GM19025 (cell line): ENCODE results near the gene FCHO1.
"Not testable (repeated sequence)": the region's sequence is repeated elsewhere in the genome, so short reads cannot be mapped to it uniquely, and the experiment has no call there.

Experiments used
- ATAC-seq: cut with Tn5 transposase; IDR thresholded peaks from one replicate; pipeline ENCODE4 v1.9.1; 2021; ENCODE audit warnings: mild to moderate bottlenecking, low read depth, moderate library complexity; ENCODE audit not compliant: unreplicated experiment

Gene FCHO1

DNA sequence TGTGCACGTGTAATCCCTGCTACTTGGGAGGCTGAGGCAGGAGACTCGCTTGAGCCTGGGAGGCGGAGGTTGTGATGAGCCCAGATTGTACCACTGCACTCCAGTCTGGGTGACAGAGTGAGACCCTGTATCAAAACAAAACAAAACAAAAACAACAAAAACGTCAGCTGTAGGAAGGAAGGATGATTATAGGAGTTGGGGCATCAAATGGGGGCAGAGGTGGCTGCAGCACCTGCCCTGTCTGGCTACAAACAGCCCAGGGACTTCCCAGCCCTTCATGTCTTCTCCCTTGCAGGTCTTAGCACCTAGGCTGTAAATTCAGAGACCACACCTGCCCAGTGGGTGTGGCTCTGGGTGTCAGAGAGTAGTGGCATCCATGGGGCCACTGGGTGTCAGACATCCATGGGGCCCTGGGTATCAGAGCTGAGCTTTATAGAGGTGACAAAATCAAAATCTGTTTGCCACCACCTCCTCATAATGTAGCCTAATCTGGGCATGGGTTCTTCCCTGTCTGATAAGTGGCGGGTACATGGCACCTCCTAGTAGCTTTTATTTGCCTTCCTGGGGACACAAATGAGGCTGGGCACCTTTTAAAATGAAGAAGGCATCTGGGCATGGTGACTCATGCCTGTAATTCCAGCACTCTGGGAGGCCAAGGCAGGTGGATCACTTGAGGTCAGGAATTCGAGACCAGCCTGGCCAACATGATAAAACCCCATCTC, 38.9 kb downstream of the FCHO1 start:
- ATAC-seq, result no peak

DNA sequence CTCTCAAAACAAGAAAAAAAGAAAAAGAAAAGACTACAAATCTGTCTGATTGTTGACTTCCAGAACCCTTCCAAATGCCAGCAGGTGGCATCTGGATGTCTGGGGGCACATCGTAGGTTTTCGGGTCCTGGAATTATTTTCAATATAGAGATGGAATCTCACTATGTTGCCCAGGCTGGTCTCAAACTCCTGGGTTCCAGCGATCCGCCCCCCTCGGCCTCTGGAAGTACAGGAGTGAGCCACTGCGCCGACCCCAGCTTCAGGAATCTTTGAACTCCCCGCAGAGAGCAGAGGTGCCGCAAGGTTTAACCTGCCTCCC, 43.1 kb downstream of the FCHO1 start:
- ATAC-seq, result no peak

DNA sequence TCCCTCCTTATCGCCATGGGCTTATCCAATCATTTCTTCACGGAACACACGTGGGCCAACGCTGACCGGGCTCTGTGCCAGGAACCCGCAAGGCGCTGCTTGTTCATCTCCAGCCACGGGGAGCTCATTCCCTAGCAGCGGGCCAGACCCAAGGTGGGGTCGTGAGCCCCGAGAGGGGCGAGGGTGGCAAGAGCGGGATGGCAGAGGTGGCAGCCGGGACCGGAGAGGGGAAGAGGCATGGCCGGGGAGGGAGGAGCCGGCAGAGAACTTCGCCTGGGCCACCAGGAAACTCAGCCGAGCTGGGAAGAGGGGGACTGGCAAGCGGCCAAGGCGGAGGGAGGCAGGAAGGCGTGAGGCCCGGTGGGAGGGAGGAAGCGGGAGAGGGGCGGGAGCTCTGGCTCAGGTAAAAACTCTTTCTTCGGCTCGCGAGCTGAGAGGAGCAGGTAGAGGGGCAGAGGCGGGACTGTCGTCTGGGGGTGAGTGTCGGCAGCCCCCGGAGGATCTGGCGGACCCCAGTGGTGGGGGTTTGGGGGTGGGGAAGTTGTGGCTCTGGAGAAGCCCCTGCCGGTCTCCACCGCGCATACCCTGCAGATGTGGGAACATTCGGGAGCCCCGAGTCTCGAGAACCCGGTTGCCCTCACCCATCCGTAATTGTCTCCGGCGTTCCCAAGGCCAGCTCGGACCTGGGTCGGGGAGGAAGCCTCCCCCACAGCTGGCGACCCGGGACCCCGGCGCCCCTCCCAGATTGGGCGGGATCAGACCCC, 43.6 kb downstream of the FCHO1 start, which contains the start of gene B3GNT3:
Gene B3GNT3, plus strand, starts transcription at position 408 of the 764 bp plus-strand sequence. CDS start 12,670 bp downstream, outside the sequence.
- no peak for ATAC-seq

DNA sequence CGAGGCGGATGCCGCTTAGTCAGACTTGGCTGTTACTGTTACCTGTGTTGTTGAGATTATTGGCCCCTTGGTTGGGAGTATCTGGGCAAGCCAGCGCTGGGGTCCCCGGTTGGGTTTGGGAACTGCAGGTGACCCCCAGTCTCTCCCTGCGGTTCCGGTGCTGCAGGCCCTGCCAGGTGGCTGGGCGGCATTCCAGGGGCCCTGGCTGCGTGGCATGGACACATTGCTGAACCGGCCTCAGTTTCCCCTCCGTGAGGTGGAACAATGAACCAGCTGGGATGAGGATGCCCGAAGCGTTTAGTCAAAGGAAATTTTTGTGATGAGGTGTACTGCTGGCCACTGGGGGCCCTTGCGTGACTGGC, 44.2 kb downstream of the FCHO1 start:
- ATAC-seq, result no peak

DNA sequence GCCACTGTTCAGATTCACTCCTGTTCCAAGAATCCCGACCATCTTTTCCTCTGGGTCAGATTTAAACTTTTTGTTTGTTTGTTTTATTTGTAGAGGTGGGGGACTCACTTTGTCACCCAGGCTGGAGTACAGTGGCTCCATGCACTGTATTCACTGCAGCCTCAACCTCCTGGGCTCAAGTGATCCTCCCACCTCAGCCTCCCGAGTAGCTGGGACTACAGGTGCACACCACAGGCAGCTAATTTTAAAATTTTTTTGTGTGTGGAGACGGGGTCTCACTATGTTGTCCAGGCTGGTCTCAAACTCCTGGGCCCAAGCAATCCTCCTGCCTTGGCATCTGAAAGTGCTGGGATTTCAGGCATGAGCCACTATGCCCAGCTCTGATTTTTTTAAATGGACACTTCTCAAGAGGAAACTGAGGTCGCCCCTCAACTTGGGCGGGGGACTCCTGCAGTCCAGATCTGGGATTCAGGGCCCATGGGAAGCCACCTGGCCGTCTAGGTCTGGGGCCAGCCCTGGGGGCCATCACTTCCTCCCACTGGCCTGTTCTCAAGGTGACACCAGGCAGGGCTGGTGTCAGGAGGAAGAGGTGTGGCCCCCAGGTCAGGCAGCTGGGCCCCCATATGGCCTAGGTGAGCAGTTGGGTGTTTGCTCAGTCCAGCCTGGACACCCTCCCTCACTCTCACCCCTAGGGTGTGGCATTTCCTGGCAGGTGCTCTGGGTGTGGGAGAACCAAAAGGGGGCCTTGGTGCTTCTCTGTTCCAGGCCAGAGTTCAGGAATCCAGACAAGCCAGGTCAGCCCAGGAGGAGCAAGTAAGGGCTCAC, 44.9 kb downstream of the FCHO1 start:
- no peak for ATAC-seq

DNA sequence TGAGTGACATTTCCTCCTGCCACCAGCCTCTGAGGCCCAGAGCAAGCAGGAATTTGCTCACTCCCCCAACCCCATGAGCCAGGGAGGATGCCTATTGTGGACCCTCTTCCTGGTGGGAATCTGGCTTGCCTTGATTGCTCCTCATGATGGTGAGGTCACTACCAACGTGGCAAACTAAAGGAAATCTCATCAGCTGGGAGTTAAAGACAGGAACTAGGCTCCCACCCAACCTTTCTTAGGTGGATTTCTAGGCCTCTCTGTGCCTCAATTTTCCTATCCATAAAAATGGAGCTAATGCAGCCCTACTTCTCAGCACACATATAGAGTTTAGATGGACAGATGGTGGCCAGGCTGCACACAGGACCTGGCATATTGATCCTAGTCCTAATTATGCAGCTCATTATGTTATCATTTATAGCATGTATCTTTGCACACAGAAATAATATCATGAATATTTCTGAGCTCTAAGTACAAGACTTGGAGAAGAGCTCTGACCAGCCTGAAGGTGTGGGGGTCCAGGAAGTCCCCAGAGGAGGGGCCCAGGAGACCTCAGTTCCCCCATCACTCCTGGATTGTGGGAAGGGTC, 45.7 kb downstream of the FCHO1 start:
- ATAC-seq, result no peak

DNA sequence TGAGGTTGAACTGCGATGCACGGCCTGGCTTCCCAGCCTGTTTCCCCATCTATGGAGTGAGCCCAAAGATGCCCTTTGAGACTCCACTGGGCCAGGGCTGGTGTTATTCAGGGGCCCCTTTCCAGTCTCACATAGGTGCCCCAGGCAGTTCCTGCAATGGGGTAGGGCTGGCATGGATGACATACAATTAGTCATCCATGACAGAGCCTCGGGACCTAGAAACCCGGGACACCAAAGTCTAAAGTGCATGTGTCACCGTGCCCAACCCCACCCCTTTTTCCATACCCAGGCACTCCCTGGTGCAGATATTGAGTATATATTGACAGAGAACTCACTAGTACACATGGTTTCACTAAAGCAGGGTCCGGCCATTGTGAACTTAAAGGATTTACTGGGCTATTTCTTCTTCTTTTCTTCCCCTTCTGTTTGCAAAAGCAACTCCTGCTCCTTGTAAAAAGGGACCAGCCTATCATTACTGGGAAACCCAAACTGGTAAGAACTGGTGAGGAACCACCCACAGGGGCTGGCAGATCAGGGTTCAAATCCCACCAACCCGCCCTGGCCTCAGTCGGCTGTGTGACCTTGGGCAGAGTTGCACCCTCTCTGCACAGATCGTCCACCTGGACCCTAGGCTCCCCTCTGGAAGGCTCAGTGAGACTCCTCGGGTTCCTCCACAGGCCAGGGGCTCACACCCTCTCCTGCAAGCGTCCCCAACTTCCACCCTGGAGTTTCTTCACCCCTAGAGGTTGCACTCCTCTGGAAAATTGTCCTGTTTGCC, 46.3 kb downstream of the FCHO1 start:
- ATAC-seq, result no peak

DNA sequence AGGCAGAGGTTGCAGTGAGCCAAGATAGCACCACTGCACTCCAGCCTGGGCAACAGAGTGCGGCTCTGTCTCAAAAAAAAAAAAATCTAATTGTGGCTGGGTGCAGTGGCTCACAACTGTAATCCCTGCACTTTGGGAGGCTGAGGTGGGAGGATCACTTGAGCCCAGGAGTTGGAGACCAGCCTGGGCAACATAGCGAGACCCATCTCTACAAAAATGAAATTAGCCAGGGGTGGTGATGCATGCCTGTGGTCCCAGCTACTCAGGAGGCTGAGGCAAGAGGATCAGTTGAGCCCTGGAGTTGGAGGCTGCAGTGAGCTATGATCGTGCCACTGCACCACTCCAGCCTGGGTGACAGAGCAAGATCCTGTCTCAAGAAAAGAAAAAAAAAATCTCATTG, 47.3 kb downstream of the FCHO1 start:
- ATAC-seq, result not testable (repeated sequence)

DNA sequence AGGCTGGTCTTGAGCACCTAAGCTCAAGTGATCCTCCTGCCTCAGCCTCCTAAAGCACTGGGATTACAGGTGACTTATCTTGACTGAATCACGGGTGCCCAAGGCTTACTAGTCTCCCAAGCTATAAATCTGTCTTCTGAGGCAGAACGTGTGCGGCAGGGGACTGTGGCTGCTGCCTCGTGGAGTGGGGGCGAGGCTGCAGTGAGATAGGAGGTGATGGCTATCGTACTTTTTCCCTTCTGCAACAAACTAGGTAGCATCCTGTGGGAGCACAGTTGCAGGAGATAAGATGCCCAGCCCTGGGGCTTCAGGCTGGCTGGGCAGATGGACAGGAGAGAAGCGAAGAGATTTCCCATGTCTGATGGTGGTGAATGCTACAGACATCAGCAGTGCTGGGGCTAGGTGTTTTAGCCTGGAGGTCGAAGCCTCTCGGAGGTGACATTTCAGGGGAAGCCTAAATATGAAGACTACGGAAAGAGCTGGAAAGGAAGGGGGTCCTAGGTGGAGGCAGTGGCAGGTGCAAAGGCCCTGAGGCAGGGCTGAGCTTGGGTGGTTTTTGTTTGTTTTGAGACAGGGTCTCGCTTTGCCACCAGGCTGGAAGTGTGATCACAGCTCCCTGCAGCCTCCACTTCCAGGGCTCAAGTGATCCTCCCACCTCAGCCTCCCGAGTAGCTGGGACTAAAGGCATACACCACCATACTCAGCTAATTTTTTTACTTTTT, 51.0 kb downstream of the FCHO1 start:
- no peak for ATAC-seq

DNA sequence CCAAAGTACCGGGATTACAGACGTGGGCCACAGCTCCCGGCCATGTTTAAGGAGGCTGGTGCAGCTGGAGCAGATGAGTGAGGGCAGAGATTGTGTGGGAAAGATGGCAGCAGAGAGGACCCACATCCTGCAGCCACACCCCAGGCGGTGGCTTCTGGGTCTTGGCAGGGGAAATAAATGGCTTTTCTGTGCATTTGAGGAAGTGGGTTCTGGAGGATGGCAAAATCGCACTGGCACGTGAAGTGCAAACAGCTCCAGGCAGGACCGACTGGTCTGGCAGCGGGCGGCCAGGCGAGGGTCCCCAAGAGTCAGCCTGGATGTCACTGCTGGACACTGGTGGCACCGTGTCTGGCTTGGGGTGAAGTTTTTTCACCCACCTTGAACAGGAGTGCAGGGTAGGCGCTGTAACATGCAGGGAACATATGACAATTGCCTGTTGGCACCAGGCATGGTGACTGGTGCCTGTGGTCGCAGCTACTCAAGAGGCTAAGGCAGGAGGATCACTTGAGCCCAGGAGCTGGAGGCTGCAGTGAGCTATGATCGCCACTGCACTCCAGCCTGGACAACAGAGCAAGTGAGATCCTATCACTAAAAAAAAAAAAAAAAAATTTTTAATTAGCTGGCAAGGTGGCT, 52.1 kb downstream of the FCHO1 start:
- no peak for ATAC-seq

DNA sequence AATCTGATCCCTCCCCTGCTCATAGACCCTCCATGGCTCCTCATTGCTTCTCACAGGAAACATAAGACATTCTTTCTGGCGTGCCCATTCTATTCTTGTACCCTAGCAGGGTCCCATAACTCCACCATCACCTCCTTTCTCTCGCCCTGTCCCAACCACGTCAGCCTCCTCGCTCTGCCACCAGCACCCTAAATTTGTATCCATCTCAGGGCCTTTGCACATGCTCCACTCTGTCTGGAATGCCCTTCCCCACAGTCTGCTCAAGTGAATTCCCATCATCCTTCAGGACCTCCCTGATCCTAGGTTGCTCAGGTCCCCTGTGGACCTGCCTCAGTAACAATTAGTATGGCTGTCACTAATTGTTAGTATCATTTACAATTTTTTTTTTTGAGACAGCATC, 54.1 kb downstream of the FCHO1 start:
- no peak for ATAC-seq

DNA sequence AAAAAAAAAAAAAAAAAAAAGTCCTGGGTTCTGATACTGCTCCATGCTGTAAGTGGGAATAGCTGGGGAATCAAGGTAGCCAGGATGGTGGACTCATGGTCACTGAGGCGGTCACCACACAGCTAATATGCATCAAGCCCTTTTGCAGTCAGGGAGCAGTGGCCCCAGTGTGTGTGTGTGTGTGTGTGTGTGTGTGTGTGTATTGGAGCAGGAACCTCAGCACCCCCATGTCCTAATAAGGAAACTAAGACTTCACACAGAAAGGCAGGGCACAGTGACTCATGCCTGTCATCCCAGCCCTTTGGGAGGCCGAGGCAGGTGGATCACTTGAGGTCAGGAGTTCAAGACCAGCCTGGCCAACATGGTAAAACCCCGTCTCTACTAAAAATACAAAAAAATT, 55.7 kb downstream of the FCHO1 start:
- ATAC-seq, result no peak

DNA sequence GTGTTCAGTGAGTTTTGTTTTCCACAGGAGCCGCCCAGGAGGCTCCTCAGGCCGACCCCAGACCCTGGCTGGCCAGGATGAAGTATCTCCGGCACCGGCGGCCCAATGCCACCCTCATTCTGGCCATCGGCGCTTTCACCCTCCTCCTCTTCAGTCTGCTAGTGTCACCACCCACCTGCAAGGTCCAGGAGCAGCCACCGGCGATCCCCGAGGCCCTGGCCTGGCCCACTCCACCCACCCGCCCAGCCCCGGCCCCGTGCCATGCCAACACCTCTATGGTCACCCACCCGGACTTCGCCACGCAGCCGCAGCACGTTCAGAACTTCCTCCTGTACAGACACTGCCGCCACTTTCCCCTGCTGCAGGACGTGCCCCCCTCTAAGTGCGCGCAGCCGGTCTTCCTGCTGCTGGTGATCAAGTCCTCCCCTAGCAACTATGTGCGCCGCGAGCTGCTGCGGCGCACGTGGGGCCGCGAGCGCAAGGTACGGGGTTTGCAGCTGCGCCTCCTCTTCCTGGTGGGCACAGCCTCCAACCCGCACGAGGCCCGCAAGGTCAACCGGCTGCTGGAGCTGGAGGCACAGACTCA, 56.5 kb downstream of the FCHO1 start:
- no peak for ATAC-seq

DNA sequence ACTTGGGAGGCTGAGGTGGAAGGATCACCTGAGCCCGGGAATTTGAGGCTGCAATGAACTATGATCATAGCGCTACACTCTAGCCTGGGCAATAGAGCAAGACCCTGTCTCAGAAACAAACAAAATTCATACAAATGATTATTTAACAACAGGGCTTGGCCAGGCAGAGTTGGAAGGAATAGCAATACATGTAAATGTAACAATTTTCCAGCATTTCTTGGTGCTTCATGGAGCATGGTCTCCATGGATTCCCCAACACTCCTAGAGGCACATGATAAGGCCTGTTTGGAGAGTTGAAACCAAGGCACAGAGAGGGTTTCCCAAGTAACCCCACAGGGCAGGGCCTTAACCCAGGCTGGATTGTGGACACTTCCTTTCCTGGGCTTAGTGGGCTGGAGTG, 59.8 kb downstream of the FCHO1 start:
- no peak for ATAC-seq

DNA sequence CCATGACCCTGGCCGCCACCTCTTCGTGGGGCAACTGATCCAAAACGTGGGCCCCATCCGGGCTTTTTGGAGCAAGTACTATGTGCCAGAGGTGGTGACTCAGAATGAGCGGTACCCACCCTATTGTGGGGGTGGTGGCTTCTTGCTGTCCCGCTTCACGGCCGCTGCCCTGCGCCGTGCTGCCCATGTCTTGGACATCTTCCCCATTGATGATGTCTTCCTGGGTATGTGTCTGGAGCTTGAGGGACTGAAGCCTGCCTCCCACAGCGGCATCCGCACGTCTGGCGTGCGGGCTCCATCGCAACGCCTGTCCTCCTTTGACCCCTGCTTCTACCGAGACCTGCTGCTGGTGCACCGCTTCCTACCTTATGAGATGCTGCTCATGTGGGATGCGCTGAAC, 60.4 kb downstream of the FCHO1 start:
- no peak for ATAC-seq

DNA sequence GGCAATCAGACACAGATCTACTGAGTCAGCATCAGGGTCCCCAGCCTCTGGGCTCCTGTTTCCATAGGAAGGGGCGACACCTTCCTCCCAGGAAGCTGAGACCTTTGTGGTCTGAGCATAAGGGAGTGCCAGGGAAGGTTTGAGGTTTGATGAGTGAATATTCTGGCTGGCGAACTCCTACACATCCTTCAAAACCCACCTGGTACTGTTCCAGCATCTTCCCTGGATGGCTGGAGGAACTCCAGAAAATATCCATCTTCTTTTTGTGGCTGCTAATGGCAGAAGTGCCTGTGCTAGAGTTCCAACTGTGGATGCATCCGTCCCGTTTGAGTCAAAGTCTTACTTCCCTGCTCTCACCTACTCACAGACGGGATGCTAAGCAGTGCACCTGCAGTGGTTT, 60.8 kb downstream of the FCHO1 start:
- no peak for ATAC-seq

DNA sequence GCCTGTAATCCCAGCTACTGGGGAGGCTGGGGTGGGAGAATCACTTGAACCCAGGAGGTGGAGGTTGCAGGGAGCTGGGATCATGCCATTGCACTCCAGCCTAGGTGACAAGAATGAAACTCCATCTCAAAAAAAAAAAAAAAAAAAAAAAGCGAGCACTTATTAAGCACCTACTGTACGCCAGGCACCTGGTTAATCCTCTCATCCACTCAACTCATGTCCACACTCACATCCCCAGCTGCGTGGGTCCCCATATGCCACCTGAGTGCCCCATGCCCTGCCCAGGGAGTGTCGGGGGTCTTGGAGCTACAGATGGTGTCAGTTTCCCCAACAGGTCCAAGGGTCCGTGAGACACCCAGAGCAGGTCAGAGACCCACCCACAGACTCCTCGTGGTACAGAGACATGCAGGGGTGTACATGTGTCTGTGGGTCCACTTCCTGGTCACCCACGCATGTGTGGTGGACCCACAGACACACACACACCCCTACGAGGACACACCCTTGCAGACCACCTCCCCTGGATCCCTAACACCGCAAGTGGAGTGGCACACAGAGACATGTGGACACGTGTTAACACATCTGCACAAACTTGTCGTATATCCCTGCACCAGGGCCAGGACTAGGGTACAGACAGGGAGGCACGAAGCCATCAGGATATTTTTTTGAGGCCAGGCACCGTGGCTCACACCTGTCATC, 66.5 kb downstream of the FCHO1 start:
- ATAC-seq, result no peak

DNA sequence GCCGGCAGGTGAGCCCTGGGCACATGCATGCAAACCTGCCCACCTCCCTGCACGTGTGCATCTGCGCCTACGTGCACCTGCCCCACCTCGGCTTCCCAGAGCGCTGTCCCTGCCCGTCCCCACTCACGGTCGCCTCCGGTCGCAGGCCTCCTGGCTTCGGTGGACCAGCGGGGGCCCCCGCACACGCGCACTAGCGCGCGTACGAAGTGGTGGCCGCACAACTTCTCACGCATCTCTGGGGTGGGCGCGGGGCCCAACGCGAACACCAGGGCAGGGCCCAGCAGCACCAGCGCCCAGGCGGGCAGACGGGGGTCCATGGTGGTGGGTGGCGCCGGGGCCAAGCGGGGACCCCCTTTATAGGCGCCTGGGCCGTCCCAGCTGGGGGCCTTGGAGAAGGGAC, 69.9 kb downstream of the FCHO1 start, which contains the start of gene INSL3:
Gene INSL3, minus strand, starts transcription at position 330 of the 400 bp plus-strand sequence. Its CDS starts 13 bp downstream, at position 317.
- ATAC-seq, result no peak
